K562 (cell line): ENCODE results near the gene MACROD2. TPM values are rescaled to one million over a fixed set of nuclear protein-coding genes. Genes with fewer than 3 reads are reported as not detected.

ENCODE experiments used
- ATAC-seq: fragments of 200-7000 bp; cut with Tn5 transposase; 3 replicates; pipeline ENCODE4 v1.9.1; 2020; ENCODE audit warnings: moderate library complexity
- BruUV-seq: library from RNA; stranded (reverse); fragments of 400-500 nt; replicated peaks from 2 replicates; lab custom pipeline; 2021; lab: Mats Ljungman, UMichigan
- CTCF ChIA-PET: fragments of 300-600 bp; formaldehyde crosslinking; extraction: SDS; loops from one replicate; lab custom pipeline; 2021; ENCODE audit warnings: low intra/inter-chr PET ratio; lab: Yijun Ruan, JAX
- POLR2A ChIA-PET: fragments of 300-600, 350-650 bp; sonication (Branson Sonifier 250); formaldehyde crosslinking; extraction: SDS; loops from one replicate; lab custom pipeline; 2021; ENCODE audit warnings: antibody characterized with exemption, inconsistent platforms; lab: Yijun Ruan, JAX
- DNase-seq, 4 experiments: peaks; one replicate each; pipeline versions ENCODE4 v3.0.0 to v3.0.0-alpha.2; 2011 to 2018; ENCODE audit warnings: low spot score in 3 of 4, mixed read lengths in 3 of 4; ENCODE audit errors: extremely low read depth in 1 of 4
- FAIRE-seq: peaks from 2 replicates; lab custom pipeline; 2011; peaks lifted over from hg19 to GRCh38; lab: Jason Lieb, UNC
- H2AFZ ChIP-seq: 2 replicates; pipeline ENCODE4 v1.6.0; 2011; ENCODE audit warnings: low read depth, low read length, control low read depth, inconsistent platforms
- H3K27ac ChIP-seq: fragments of 200-600 bp; 3 replicates; pipeline ENCODE4 v1.8.0; 2011; ENCODE audit warnings: low read depth, mild to moderate bottlenecking, control low read depth, inconsistent platforms, low read length, moderate library complexity, mixed read lengths; ENCODE audit errors: extremely low read depth
- H3K27me3 ChIP-seq, 2 experiments: fragments of 300-600 bp in 1 of 2; 2 replicates in 1 of 2; 3 replicates in 1 of 2; pipeline versions ENCODE4 v1.6.0 to v1.8.0; 2011; ENCODE audit warnings: inconsistent platforms in 2 of 2, low read length in 2 of 2, mild to moderate bottlenecking in 1 of 2, mixed read lengths in 1 of 2, moderate library complexity in 1 of 2; ENCODE audit not compliant: control insufficient read depth in 2 of 2, insufficient read depth in 2 of 2
- H3K36me3 ChIP-seq: fragments of 300-600 bp; 3 replicates; pipeline ENCODE4 v1.8.0; 2011; ENCODE audit warnings: mild to moderate bottlenecking, low read length, inconsistent platforms; ENCODE audit not compliant: control insufficient read depth, insufficient read depth
- H3K4me1 ChIP-seq, 2 experiments: fragments of 200-600 bp in 1 of 2; replicated peaks in 1 of 2; 2 replicates in 1 of 2; 3 replicates in 1 of 2; pipeline versions ENCODE4 v1.5.1 to v1.8.0; 2011; ENCODE audit warnings: inconsistent platforms in 2 of 2, low read length in 2 of 2, mild to moderate bottlenecking in 1 of 2, mixed read lengths in 1 of 2, moderate library complexity in 1 of 2; ENCODE audit not compliant: control insufficient read depth in 2 of 2, insufficient read depth in 2 of 2
- H3K4me2 ChIP-seq: 2 replicates; pipeline ENCODE4 v1.6.1; 2011; ENCODE audit warnings: low read length, control low read depth, inconsistent platforms, mixed read lengths; ENCODE audit not compliant: insufficient read depth
- H3K4me3 ChIP-seq: fragments of 200-600 bp; sonication (generic), shearing (Covaris generic); 2 replicates; pipeline ENCODE4 v1.5.1; 2016; ENCODE audit warnings: control low read depth, inconsistent platforms
- H3K79me2 ChIP-seq: fragments of 200-600 bp; 3 replicates; pipeline ENCODE4 v1.8.0; 2011; ENCODE audit warnings: low read length, inconsistent platforms; ENCODE audit not compliant: control insufficient read depth, insufficient read depth
- H3K9ac ChIP-seq, 2 experiments: 2 replicates each; pipeline versions ENCODE4 v1.6.0 to v1.6.1; 2011; ENCODE audit warnings: low read depth in 2 of 2, low read length in 2 of 2, control low read depth in 1 of 2, inconsistent platforms in 1 of 2, mild to moderate bottlenecking in 1 of 2, mixed read lengths in 1 of 2; ENCODE audit not compliant: insufficient read depth in 1 of 2
- H3K9me1 ChIP-seq: one replicate; pipeline ENCODE4 v1.6.0; 2011; ENCODE audit warnings: inconsistent platforms, mild to moderate bottlenecking, low read length, moderate library complexity; ENCODE audit not compliant: control insufficient read depth, insufficient read depth
- H3K9me3 ChIP-seq: replicated peaks from 2 replicates; pipeline ENCODE4 v1.5.1; 2011; ENCODE audit warnings: low read depth, low read length, inconsistent platforms; ENCODE audit not compliant: control insufficient read depth, insufficient read depth
- H4K20me1 ChIP-seq: replicated peaks from 2 replicates; pipeline ENCODE4 v1.6.1; 2011; ENCODE audit warnings: low read length, inconsistent platforms, mixed read lengths; ENCODE audit not compliant: control insufficient read depth, insufficient read depth
- CEBPB ChIP-seq: fragments of 450-650 bp; IDR thresholded peaks from 2 replicates; pipeline ENCODE4 v1.6.1; 2016; ENCODE audit warnings: missing genetic modification characterization, missing compliant biosample characterization
- CREM ChIP-seq: IDR thresholded peaks from 2 replicates; pipeline ENCODE4 v1.6.1; 2014; ENCODE audit warnings: antibody characterized with exemption, low read depth
- ERF ChIP-seq: fragments of 450-650 bp; formaldehyde crosslinking; IDR thresholded peaks from 2 replicates; pipeline ENCODE4 v1.4.0; 2020; ENCODE audit warnings: mild to moderate bottlenecking, mixed read lengths
- ETV5 ChIP-seq: sonication (generic); formaldehyde crosslinking; IDR thresholded peaks from 2 replicates; pipeline ENCODE4 v1.4.0; 2020; ENCODE audit warnings: low read depth, mild to moderate bottlenecking, missing genetic modification reagents
- FOXP1 ChIP-seq: sonication (generic); formaldehyde crosslinking; IDR thresholded peaks from 2 replicates; pipeline ENCODE4 v1.8.0; 2022; ENCODE audit warnings: mild to moderate bottlenecking, missing genetic modification reagents
- NFATC3 ChIP-seq: fragments of 450-650 bp; IDR thresholded peaks from 2 replicates; pipeline ENCODE4 v1.6.1; 2017; ENCODE audit warnings: mild to moderate bottlenecking
- NKRF ChIP-seq: fragments of 450-650 bp; IDR thresholded peaks from 2 replicates; pipeline ENCODE4 v1.6.1; 2016; ENCODE audit warnings: borderline replicate concordance
- POLR2AphosphoS5 ChIP-seq: IDR thresholded peaks from 2 replicates; pipeline ENCODE4 v1.6.1; 2011; ENCODE audit warnings: mild to moderate bottlenecking, low read depth, low read length, moderate library complexity; ENCODE audit not compliant: control insufficient read depth, insufficient read depth
- RBM22 ChIP-seq: fragments of 200-400 bp; formaldehyde crosslinking; IDR thresholded peaks from 2 replicates; pipeline ENCODE4 v1.6.1; 2018; ENCODE audit warnings: low read length, low read depth; ENCODE audit not compliant: poor library complexity, severe bottlenecking
- SMARCB1 ChIP-seq: IDR thresholded peaks from 2 replicates; pipeline ENCODE4 v1.6.1; 2011; ENCODE audit warnings: improper control_type of control experiment, low read depth; ENCODE audit not compliant: insufficient read length
- SRF ChIP-seq, 2 experiments: fragments of 250-450, 450-650 bp in 1 of 2; sonication (Bioruptor Pico) in 1 of 2; sonication (generic) in 1 of 2; formaldehyde crosslinking; IDR thresholded peaks; 2 replicates each; pipeline versions ENCODE4 v1.5.0 to v1.5.1; 2020 to 2022; ENCODE audit warnings: mild to moderate bottlenecking in 1 of 2, missing genetic modification reagents in 1 of 2
- SRSF1 ChIP-seq: fragments of 200-400 bp; formaldehyde crosslinking; IDR thresholded peaks from 2 replicates; pipeline ENCODE4 v1.6.1; 2017; ENCODE audit warnings: mild to moderate bottlenecking, low read depth, low read length, moderate library complexity
- STAG1 ChIP-seq: sonication (generic); formaldehyde crosslinking; IDR thresholded peaks from 2 replicates; pipeline ENCODE4 v1.5.0; 2020; ENCODE audit warnings: missing genetic modification reagents, borderline replicate concordance
- ZNF280A ChIP-seq: fragments of 450-650 bp; IDR thresholded peaks from 2 replicates; pipeline ENCODE4 v1.6.1; 2018; ENCODE audit warnings: mild to moderate bottlenecking, low read depth; ENCODE audit not compliant: partially characterized antibody
- ZNF695 ChIP-seq: fragments of 450-650 bp; formaldehyde crosslinking; IDR thresholded peaks from 2 replicates; pipeline ENCODE4 v1.4.0; 2020; ENCODE audit warnings: mild to moderate bottlenecking, moderate library complexity
- ZNF699 ChIP-seq: fragments of 250-450 bp; sonication (Bioruptor Pico); IDR thresholded peaks from 2 replicates; pipeline ENCODE4 v1.8.0; 2021; ENCODE audit warnings: mild to moderate bottlenecking, moderate library complexity; ENCODE audit not compliant: insufficient replicate concordance
- WGBS: fragments of 100-300 bp; shearing (Covaris generic); methylation state at CpG from one replicate; pipeline ENCODE4 v1.1.6; 2016; ENCODE audit warnings: low coverage, mixed read lengths; ENCODE audit not compliant: insufficient coverage; ENCODE audit errors: missing lambda C conversion rate; 5-methylcytosine and 5-hydroxymethylcytosine counted together
- in situ Hi-C: fragments of 300-500 bp; cut with MboI; formaldehyde crosslinking; loops from 4 replicates; pipeline ENCODE4 v1.15.0; 2018; ENCODE audit warnings: inconsistent platforms, mixed read lengths
- intact Hi-C: fragments of 100-400 bp; cut with micrococcal nuclease; formaldehyde crosslinking; loops from 2 replicates; pipeline ENCODE4 v1.14.2; 2022
- polyA plus RNA-seq, 8 experiments: library from polyadenylated mRNA; depleted of rRNA in 4 of 8; stranded (reverse) in 5 of 8; unstranded in 3 of 8; fragments of >200 nt; fragmentation: Nextera tagmentation in 2 of 8; fragmentation: Illumina TruSeq in 1 of 8; extraction: Ambion mirVana in 2 of 8; extraction: Trizol in 1 of 8; gene quantifications; 2 replicates each; pipeline versions ENCODE4 v1.2.1 to v1.2.3, GENCODE V29; 2011 to 2014; ENCODE audit warnings: inconsistent platforms in 1 of 8, missing spikeins in 1 of 8
- total RNA-seq, 7 experiments: library from RNA; depleted of rRNA in 6 of 7; stranded (reverse); fragments of >200 nt in 6 of 7; fragmentation: Illumina TruSeq in 2 of 7; extraction: Trizol in 2 of 7; gene quantifications; 2 replicates each; pipeline versions ENCODE4 v1.2.1 to v1.2.3, GENCODE V29; 2011 to 2021; ENCODE audit warnings: low replicate concordance in 1 of 7
- TF ChIP-seq, protein P1 (sequence below): fragments of 250-450 bp; sonication (Bioruptor Pico); IDR thresholded peaks from 2 replicates; pipeline ENCODE4 v1.4.0; 2020

MACROD2 gene
- total and polyA plus RNA-seq, 9 of the 15 experiments (the other 6 are each of a cell fraction or from before 2014, with no cell fraction given): not detected

- H3K9me3 ChIP-seq: no peaks in the 10 kb centered on the region
- TF ChIP-seq NFATC3 (no peak), STAG1 (CRISPR knock-in tag) (no peak), ERF (CRISPR knock-in tag) (no peak), ZNF699 (CRISPR knock-in tag) (no peak), ETV5 (CRISPR knock-in tag) (no peak), RBM22 (no peak), CEBPB (tag) (no peak), ZNF695 (CRISPR knock-in tag) (no peak), FOXP1 (CRISPR knock-in tag) (no peak), NKRF (no peak), SMARCB1 (no peak), POLR2AphosphoS5 (no peak), SRSF1 (no peak), ZNF280A (no peak), SRF (CRISPR knock-in tag; IDR thresholded peaks at IDR 0.05) (no peak), CREM (no peak)
- TF ChIP-seq, protein P1, sequence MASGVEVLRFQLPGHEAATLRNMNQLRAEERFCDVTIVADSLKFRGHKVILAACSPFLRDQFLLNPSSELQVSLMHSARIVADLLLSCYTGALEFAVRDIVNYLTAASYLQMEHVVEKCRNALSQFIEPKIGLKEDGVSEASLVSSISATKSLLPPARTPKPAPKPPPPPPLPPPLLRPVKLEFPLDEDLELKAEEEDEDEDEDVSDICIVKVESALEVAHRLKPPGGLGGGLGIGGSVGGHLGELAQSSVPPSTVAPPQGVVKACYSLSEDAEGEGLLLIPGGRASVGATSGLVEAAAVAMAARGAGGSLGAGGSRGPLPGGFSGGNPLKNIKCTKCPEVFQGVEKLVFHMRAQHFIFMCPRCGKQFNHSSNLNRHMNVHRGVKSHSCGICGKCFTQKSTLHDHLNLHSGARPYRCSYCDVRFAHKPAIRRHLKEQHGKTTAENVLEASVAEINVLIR: no peak
- no peaks in the 10 kb centered on the region for H3K4me1 ChIP-seq
- no peak overlapping the region for H3K4me2 ChIP-seq
- whole genome bisulfite sequencing: 17% methylated on average over 1 of the region's 1 CpG
- no peaks in the 10 kb centered on the region for H3K27me3 ChIP-seq
- no peaks in the 10 kb centered on the region for H4K20me1 ChIP-seq
- H3K4me3 ChIP-seq: no peak overlapping the region
- H3K36me3 ChIP-seq: no peaks in the 10 kb centered on the region
- ATAC-seq (no peak), FAIRE-seq (no peak), DNase-seq (no peak)
- no peaks in the 10 kb centered on the region for H3K9me1 ChIP-seq
- H3K27ac ChIP-seq: no peak overlapping the region
- BruUV-seq: no TSS peak
- no peak overlapping the region for H3K9ac ChIP-seq
- intact Hi-C loops: no loop called here
- H3K79me2 ChIP-seq: no peaks in the 10 kb centered on the region
- POLR2A ChIA-PET: no interaction called here
- no peak overlapping the region for H2AFZ ChIP-seq
- CTCF ChIA-PET: no interaction called here
- in situ Hi-C loops: no loop called here
These were observed 499.0 kb downstream of the MACROD2 start for GRCh38 chr20:14494355-14494754.
